ENCODE results near the gene ILKAP. TPM values are rescaled to one million over a fixed set of nuclear protein-coding genes. Genes with fewer than 3 reads are reported as not detected.

The ILKAP gene
- total and polyA plus RNA-seq, 8 donors = 30.6 to 57.3 (median 46.3) TPM

- intact Hi-C loops (cut with DNase I) = no loop called here
- H3K27me3 ChIP-seq = no peaks in the 10 kb centered on the region
- no peaks in the 10 kb centered on the region for H3K4me1 ChIP-seq
- DNase-seq (no peak), ATAC-seq (peak; percentile 41)
- peaks cover 0 to 13% of the 10 kb centered on the region in 2 donors for H3K36me3 ChIP-seq
- TF ChIP-seq, protein P1, sequence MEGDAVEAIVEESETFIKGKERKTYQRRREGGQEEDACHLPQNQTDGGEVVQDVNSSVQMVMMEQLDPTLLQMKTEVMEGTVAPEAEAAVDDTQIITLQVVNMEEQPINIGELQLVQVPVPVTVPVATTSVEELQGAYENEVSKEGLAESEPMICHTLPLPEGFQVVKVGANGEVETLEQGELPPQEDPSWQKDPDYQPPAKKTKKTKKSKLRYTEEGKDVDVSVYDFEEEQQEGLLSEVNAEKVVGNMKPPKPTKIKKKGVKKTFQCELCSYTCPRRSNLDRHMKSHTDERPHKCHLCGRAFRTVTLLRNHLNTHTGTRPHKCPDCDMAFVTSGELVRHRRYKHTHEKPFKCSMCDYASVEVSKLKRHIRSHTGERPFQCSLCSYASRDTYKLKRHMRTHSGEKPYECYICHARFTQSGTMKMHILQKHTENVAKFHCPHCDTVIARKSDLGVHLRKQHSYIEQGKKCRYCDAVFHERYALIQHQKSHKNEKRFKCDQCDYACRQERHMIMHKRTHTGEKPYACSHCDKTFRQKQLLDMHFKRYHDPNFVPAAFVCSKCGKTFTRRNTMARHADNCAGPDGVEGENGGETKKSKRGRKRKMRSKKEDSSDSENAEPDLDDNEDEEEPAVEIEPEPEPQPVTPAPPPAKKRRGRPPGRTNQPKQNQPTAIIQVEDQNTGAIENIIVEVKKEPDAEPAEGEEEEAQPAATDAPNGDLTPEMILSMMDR (IDR thresholded peaks at IDR 0.05) = no peak
- H3K27ac ChIP-seq = no peak overlapping the region
- no peak overlapping the region for H3K4me3 ChIP-seq
- no peaks in the 10 kb centered on the region for H3K9me3 ChIP-seq
Measured at GRCh38 chr2:238220892-238221521, 17.5 kb upstream of the ILKAP start.

- no peak overlapping the region for H3K4me3 ChIP-seq
- H3K36me3 ChIP-seq = peaks cover 0 to 11% of the 10 kb centered on the region in 2 donors
- no peak for DNase-seq
- intact Hi-C loops (cut with DNase I) = no loop called here
- H3K27ac ChIP-seq = no peak overlapping the region
- H3K9me3 ChIP-seq = no peaks in the 10 kb centered on the region
- H3K4me1 ChIP-seq = no peaks in the 10 kb centered on the region
- no peak for ATAC-seq
- TF ChIP-seq, protein P1 (IDR thresholded peaks at IDR 0.05) = no peak
- no peaks in the 10 kb centered on the region for H3K27me3 ChIP-seq
Measured at GRCh38 chr2:238220274-238220891, 16.9 kb upstream of the ILKAP start.

DNA sequence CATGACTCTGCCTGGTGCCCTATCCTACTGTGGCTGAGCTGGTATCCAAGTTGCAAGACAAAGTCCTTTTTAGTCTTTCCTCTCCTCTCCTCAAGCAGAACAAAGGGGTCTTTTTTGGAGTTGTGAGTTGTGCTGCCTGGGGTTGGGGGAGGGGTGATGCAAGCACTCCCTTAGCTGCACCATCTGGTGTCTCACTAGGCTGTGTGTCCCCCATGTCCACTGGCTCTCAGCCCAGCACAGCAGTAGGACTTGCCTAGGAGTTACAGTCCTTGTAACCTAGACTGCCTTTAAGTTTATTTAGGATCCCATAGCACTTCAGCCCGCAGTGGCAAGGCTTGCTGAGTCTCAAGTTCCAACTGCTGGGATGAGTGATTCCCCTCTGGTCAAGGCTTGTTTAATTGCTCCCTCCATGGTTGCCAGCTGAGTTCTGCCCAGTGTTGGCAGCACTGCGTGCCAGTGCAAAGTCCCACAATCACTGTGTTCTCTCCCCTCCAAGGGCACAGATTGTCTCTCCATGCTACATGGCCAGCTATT, 13.2 kb upstream of the ILKAP start:
- TF ChIP-seq, protein P1 (IDR thresholded peaks at IDR 0.05) = no peak
- ATAC-seq = no peak
- no peak for DNase-seq
- intact Hi-C loops (cut with DNase I) = no loop called here
- no peaks in the 10 kb centered on the region for H3K27me3 ChIP-seq
- H3K36me3 ChIP-seq = no peaks in the 10 kb centered on the region
- no peaks in the 10 kb centered on the region for H3K9me3 ChIP-seq
- no peak overlapping the region for H3K4me3 ChIP-seq
- H3K4me1 ChIP-seq = no peaks in the 10 kb centered on the region
- H3K27ac ChIP-seq = no peak overlapping the region

- ATAC-seq = no peak
- intact Hi-C loops (cut with DNase I) = no loop called here
- H3K27ac ChIP-seq = peak overlapping the region in 1 of 2 donors; percentile 28
- H3K27me3 ChIP-seq = no peaks in the 10 kb centered on the region
- H3K9me3 ChIP-seq = no peaks in the 10 kb centered on the region
- H3K4me1 ChIP-seq = peaks cover 9 to 16% of the 10 kb centered on the region in 2 donors
- TF ChIP-seq, protein P1 (IDR thresholded peaks at IDR 0.05) = no peak
- H3K36me3 ChIP-seq = no peaks in the 10 kb centered on the region
- DNase-seq = no peak
- no peak overlapping the region for H3K4me3 ChIP-seq
Measured at GRCh38 chr2:238207006-238207405, 3.5 kb upstream of the ILKAP start.

- H3K4me3 ChIP-seq = peak overlapping the region; percentile 31 to 67
- no peaks in the 10 kb centered on the region for H3K36me3 ChIP-seq
- intact Hi-C loops (cut with DNase I) = no loop called here
- TF ChIP-seq, protein P1 (IDR thresholded peaks at IDR 0.05) = no peak
- peak overlapping the region; percentile 81 to 92 for H3K27ac ChIP-seq
- ATAC-seq (peak; percentile 15), DNase-seq (no peak)
- H3K4me1 ChIP-seq = peaks cover 18 to 38% of the 10 kb centered on the region in 2 donors
- no peaks in the 10 kb centered on the region for H3K9me3 ChIP-seq
- H3K27me3 ChIP-seq = no peaks in the 10 kb centered on the region
Measured at GRCh38 chr2:238203973-238204683, 633 bp upstream of the ILKAP start.
